ENCODE results near the gene TMEM101.

GRCh38 chr17:44012874-44013273 is 1.9 kb downstream of the TMEM101 start:
- TF ChIP-seq CTCF (IDR thresholded peaks at IDR 0.05; ENCODE audit: control extremely low read depth in 1 of 3, insufficient read depth in 1 of 3, low read depth in 1 of 3, low read length in 3 of 3), result no peak
- TF ChIP-seq GABPA (IDR thresholded peaks at IDR 0.05; ENCODE audit: borderline replicate concordance, insufficient read depth, low read length), result no peak
- no peak for TF ChIP-seq KDM5A (IDR thresholded peaks at IDR 0.05; ENCODE audit: low read length)

Measured in H1 (cell line).